ENCODE data around the gene WDR83.
"Not testable (repeated sequence)": the region's sequence is repeated elsewhere in the genome, so short reads cannot be mapped to it uniquely, and the experiment has no call there.

The WDR83 gene

GRCh38 chr19:12685831-12686230 is 19.2 kb downstream of the WDR83 start:
- DNase-seq (ENCODE audit: low spot score) = no peak

- no peak for DNase-seq (ENCODE audit: low spot score)
Observed at GRCh38 chr19:12687496-12688196, 21.0 kb downstream of the WDR83 start, which contains the start of gene GNG14. Gene GNG14 (plus strand): TSS chr19:12687998. CDS start chr19:12688049, 51 bp downstream.

GRCh38 chr19:12689012-12689411 is 22.4 kb downstream of the WDR83 start:
- DNase-seq (ENCODE audit: low spot score) = no peak

GRCh38 chr19:12689581-12690216 is 23.1 kb downstream of the WDR83 start:
- no peak for DNase-seq (ENCODE audit: low spot score)

GRCh38 chr19:12692960-12693359 is 26.4 kb downstream of the WDR83 start:
- DNase-seq (ENCODE audit: low spot score) = no peak

GRCh38 chr19:12694641-12695040 is 28.0 kb downstream of the WDR83 start:
- DNase-seq (ENCODE audit: low spot score) = no peak

GRCh38 chr19:12695096-12695495 is 28.5 kb downstream of the WDR83 start:
- DNase-seq (ENCODE audit: low spot score) = no peak

- DNase-seq (ENCODE audit: low spot score) = no peak
Observed at GRCh38 chr19:12695514-12695913, 28.9 kb downstream of the WDR83 start.

GRCh38 chr19:12695997-12696365 is 29.4 kb downstream of the WDR83 start:
- no peak for DNase-seq (ENCODE audit: low spot score)

- peak; percentile 97 for DNase-seq (ENCODE audit: low spot score)
Observed at GRCh38 chr19:12696366-12697335, 30.0 kb downstream of the WDR83 start, which contains the start of gene FBXW9. Gene FBXW9 (minus strand): TSS chr19:12696631. CDS start chr19:12696581, 50 bp downstream.

- not testable (repeated sequence) for DNase-seq (ENCODE audit: low spot score)
Observed at GRCh38 chr19:12697425-12697824, 30.8 kb downstream of the WDR83 start.

GRCh38 chr19:12698138-12698537 is 31.5 kb downstream of the WDR83 start:
- DNase-seq (ENCODE audit: low spot score) = no peak

- DNase-seq (ENCODE audit: low spot score) = no peak
Observed at GRCh38 chr19:12701596-12702282, 35.1 kb downstream of the WDR83 start.

- DNase-seq (ENCODE audit: low spot score) = peak; percentile 58
Observed at GRCh38 chr19:12703046-12703445, 36.4 kb downstream of the WDR83 start.

GRCh38 chr19:12705169-12705568 is 38.6 kb downstream of the WDR83 start:
- no peak for DNase-seq (ENCODE audit: low spot score)

GRCh38 chr19:12705654-12706331 is 39.2 kb downstream of the WDR83 start:
- no peak for DNase-seq (ENCODE audit: low spot score)

GRCh38 chr19:12706332-12706718 is 39.7 kb downstream of the WDR83 start:
- no peak for DNase-seq (ENCODE audit: low spot score)

GRCh38 chr19:12708641-12709040 is 42.0 kb downstream of the WDR83 start:
- DNase-seq (ENCODE audit: low spot score) = no peak

GRCh38 chr19:12711187-12711586 is 44.6 kb downstream of the WDR83 start:
- no peak for DNase-seq (ENCODE audit: low spot score)

- not testable (repeated sequence) for DNase-seq (ENCODE audit: low spot score)
Observed at GRCh38 chr19:12712077-12712476, 45.5 kb downstream of the WDR83 start.

GRCh38 chr19:12713304-12713703 is 46.7 kb downstream of the WDR83 start:
- not testable (repeated sequence) for DNase-seq (ENCODE audit: low spot score)

Data from AG20443 (cell line).